ENCODE measurements around the gene USP43.

USP43 gene

GRCh38 chr17:9702914-9703780 lies 57.8 kb downstream of the USP43 start:
- TF ChIP-seq SP2 (tag by site-specific recombination; IDR thresholded peaks at IDR 0.05): no peak
- TF ChIP-seq KLF16 (tag by site-specific recombination; IDR thresholded peaks at IDR 0.05): no peak
- no peak for TF ChIP-seq KLF17 (tag by site-specific recombination; IDR thresholded peaks at IDR 0.05)
- no peak for TF ChIP-seq ZNF513 (tag by site-specific recombination; IDR thresholded peaks at IDR 0.05)
- TF ChIP-seq OVOL3 (tag by site-specific recombination; IDR thresholded peaks at IDR 0.05): no peak
- TF ChIP-seq HOXA7 (CRISPR knock-in tag; IDR thresholded peaks at IDR 0.05; ENCODE audit: borderline replicate concordance): no peak
- TF ChIP-seq MYNN (tag by site-specific recombination; IDR thresholded peaks at IDR 0.05; ENCODE audit: borderline replicate concordance): no peak
- peak; percentile 47 for TF ChIP-seq ZNF341 (tag by site-specific recombination; IDR thresholded peaks at IDR 0.05; ENCODE audit: low read depth)
- no peak for TF ChIP-seq ZFP69B (tag by site-specific recombination; IDR thresholded peaks at IDR 0.05)
- no peak for TF ChIP-seq ZNF133 (tag by site-specific recombination; IDR thresholded peaks at IDR 0.05)
- peak; percentile 48; the same call in 1 of the 2 replicates for TF ChIP-seq ZNF423 (tag by site-specific recombination; IDR thresholded peaks at IDR 0.05)
- TF ChIP-seq ZFP3 (tag by site-specific recombination; IDR thresholded peaks at IDR 0.05; ENCODE audit: low read depth): no peak
- no peak for TF ChIP-seq KLF1 (tag by site-specific recombination; IDR thresholded peaks at IDR 0.05)
- no peak for TF ChIP-seq REPIN1 (tag by site-specific recombination; IDR thresholded peaks at IDR 0.05; ENCODE audit: low read depth)
- TF ChIP-seq ZIC2 (tag by site-specific recombination; IDR thresholded peaks at IDR 0.05): peak; percentile 97
- no peak for TF ChIP-seq ZNF2 (tag by site-specific recombination; IDR thresholded peaks at IDR 0.05)
- TF ChIP-seq ZNF558 (tag by site-specific recombination; IDR thresholded peaks at IDR 0.05): no peak
- TF ChIP-seq GLIS1 (tag by site-specific recombination; IDR thresholded peaks at IDR 0.05): peak; percentile 33
- no peak for TF ChIP-seq INSM2 (tag by site-specific recombination; IDR thresholded peaks at IDR 0.05)

GRCh38 chr17:9703781-9704082 lies 58.4 kb downstream of the USP43 start:
- Histone ChIP-seq H3K9me3 (ENCODE audit: control insufficient read depth, insufficient read depth, low read depth, low read length) (no peaks in the 10 kb centered on the region), H3K36me3 (ENCODE audit: control insufficient read depth in 2 of 2, insufficient read depth in 1 of 2, low read length in 2 of 2) (peaks cover 0 to 10% of the 10 kb centered on the region in 2 experiments; a peak in 2 of 3 replicates), H3K4me3 (ENCODE audit: low read depth, low read length) (no peak overlapping the region), H3K27ac (ENCODE audit: extremely low read depth, low read depth, low read length) (no peak overlapping the region), H3K4me1 (ENCODE audit: control insufficient read depth, insufficient read depth, low read length) (no peaks in the 10 kb centered on the region)
- POLR2A ChIA-PET: no interaction called here
- CTCF ChIA-PET: interaction anchor here (0.6 to 0.7 kb wide), 2 partner anchors 224 to 871 kb away, joined by 3 read pairs; no protein-coding TSS in a partner anchor
- TF ChIP-seq ZNF292 (tag by site-specific recombination; IDR thresholded peaks at IDR 0.05; ENCODE audit: borderline replicate concordance, low read depth) (no peak), ZNF274 (IDR thresholded peaks at IDR 0.05; ENCODE audit: low read length) (no peak), ZNF274 (tag by site-specific recombination; IDR thresholded peaks at IDR 0.05; ENCODE audit: borderline replicate concordance) (no peak), ZBTB7A (tag by site-specific recombination; IDR thresholded peaks at IDR 0.05; ENCODE audit: low read depth) (no peak), ZFHX2 (tag by site-specific recombination; conservative IDR thresholded peaks at IDR 0.05) (no peak), ZNF518A (tag by site-specific recombination; conservative IDR thresholded peaks at IDR 0.05; ENCODE audit: low read depth) (no peak), SCRT1 (tag by site-specific recombination; IDR thresholded peaks at IDR 0.05; ENCODE audit: borderline replicate concordance) (no peak)

More at GRCh38 chr17:9702914-9703780, 57.8 kb downstream of the USP43 start:
- H3K4me1 ChIP-seq (ENCODE audit: control insufficient read depth, insufficient read depth, low read length): no peaks in the 10 kb centered on the region
- H3K27ac ChIP-seq (ENCODE audit: extremely low read depth, low read depth, low read length): no peak overlapping the region
- ChIA-PET POLR2A (no interaction called here), CTCF (interaction anchor here (0.6 to 0.7 kb wide), 2 partner anchors 225 to 870 kb away, joined by 3 read pairs; no protein-coding TSS in a partner anchor)
- peaks cover 0 to 14% of the 10 kb centered on the region in 2 experiments; a peak in 2 of 3 replicates for H3K36me3 ChIP-seq (ENCODE audit: control insufficient read depth in 2 of 2, insufficient read depth in 1 of 2, low read length in 2 of 2)
- no peaks in the 10 kb centered on the region for H3K9me3 ChIP-seq (ENCODE audit: control insufficient read depth, insufficient read depth, low read depth, low read length)
- H3K4me3 ChIP-seq (ENCODE audit: low read depth, low read length): no peak overlapping the region

Measured in HEK293 (cell line).